GM12892 (cell line): ENCODE results near the gene ATXN7.

ENCODE experiments used
- DNase-seq: peaks from one replicate; pipeline ENCODE4 v3.0.0; 2011; ENCODE audit not compliant: insufficient read length
- FAIRE-seq: peaks from 2 replicates; lab custom pipeline; 2011; peaks lifted over from hg19 to GRCh38; lab: Jason Lieb, UNC
- POLR2A ChIP-seq: IDR thresholded peaks from 2 replicates; pipeline ENCODE4 v1.6.1; 2011; ENCODE audit warnings: low read depth, low read length, control low read depth
- POLR2AphosphoS5 ChIP-seq: IDR thresholded peaks from 2 replicates; pipeline ENCODE4 v1.6.1; 2011; ENCODE audit warnings: low read depth, low read length, control low read depth
- TAF1 ChIP-seq: IDR thresholded peaks from 2 replicates; pipeline ENCODE4 v1.6.1; 2011; ENCODE audit warnings: low read depth, mild to moderate bottlenecking, control low read depth, low read length, borderline replicate concordance

Gene ATXN7

DNA sequence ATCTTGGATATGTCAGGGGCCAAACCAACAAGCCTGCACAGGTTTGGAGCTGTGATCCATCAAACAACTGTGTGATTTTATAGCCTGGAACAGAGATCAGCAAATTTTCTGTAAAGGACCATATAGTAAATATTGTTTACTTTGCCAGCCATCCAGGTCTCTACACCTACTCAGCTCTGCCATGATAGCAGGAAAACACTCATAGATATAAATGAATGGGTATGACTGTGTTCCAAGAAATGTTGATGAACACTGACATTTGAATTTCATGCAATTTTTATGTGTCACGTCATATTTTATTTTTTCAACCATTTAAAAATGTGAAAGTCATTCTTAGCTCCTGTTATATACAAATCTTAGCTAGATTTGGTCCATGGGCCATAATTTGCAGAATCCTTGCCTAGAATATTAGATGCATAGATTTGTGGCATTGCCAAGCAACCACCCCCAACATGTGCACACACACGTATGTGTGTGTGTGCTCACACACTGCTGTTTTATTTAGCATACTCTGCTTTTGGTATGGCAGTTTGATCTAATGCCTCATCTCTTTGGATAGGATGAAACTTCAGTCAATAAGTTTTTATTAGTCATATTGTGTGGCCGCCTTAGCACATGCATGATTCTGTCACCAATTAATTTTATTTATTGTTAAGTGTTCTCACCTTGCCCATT lies 6.4 kb downstream of the ATXN7 start:
- DNase-seq, result no peak
- no peak for TF ChIP-seq TAF1
- no peak for FAIRE-seq

DNA sequence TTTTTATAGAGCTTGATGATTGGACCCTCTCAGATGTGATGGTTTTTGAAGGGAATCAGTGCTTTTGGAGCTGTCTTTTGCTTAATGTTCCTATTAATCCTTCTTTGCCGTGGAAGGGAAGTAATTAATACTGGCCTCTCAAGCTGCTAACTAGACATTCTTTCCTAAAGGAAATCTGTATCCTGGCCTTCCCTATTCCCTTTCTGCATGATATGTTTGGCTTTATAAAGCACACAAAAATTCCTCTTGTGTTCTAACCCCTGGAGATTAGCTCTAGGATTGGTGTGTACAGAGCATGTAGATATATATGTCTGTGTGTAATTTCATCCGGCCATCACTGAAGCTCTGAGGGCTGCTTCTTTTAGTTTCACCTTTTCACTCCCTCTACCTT lies 6.9 kb downstream of the ATXN7 start:
- no peak for TF ChIP-seq POLR2A
- TF ChIP-seq POLR2AphosphoS5, result no peak
- TF ChIP-seq TAF1, result no peak
- DNase-seq (no peak), FAIRE-seq (no peak)

GRCh38 chr3:63872135-63872924 lies 8.7 kb downstream of the ATXN7 start:
- no peak for FAIRE-seq
- TF ChIP-seq POLR2AphosphoS5 (no peak), POLR2A (no peak), TAF1 (no peak)
- no peak for DNase-seq

DNA sequence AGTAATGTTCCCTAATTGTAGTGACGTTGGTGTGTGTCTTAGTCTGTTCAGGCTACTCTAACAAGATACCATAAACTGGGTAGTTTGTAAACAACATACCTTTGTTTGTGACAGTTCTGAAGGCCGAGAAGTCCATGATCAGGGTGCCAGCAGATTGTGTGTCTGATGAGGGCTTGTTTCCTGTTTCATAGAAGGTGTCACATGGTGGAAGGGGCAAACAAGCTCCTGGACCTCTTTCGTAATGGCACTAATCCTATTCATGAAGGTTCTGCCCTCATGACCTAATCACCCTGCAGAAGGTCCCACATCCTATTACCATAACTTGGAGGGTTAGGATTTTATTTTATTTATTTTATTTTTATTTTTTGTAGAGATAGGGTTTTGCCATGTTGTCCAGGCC lies 11.1 kb downstream of the ATXN7 start:
- DNase-seq, result no peak
- no peak for TF ChIP-seq TAF1
- TF ChIP-seq POLR2A, result no peak
- no peak for FAIRE-seq

- no peak for FAIRE-seq
- TF ChIP-seq POLR2A (no peak), TAF1 (no peak), POLR2AphosphoS5 (no peak)
- DNase-seq, result no peak
Observed at GRCh38 chr3:63875510-63875909, 11.8 kb downstream of the ATXN7 start.

- DNase-seq (no peak), FAIRE-seq (no peak)
- TF ChIP-seq POLR2AphosphoS5, result no peak
- no peak for TF ChIP-seq TAF1
- TF ChIP-seq POLR2A, result no peak
Observed at GRCh38 chr3:63876260-63876659, 12.6 kb downstream of the ATXN7 start.

- no peak for TF ChIP-seq POLR2AphosphoS5
- TF ChIP-seq TAF1, result no peak
- no peak for TF ChIP-seq POLR2A
- FAIRE-seq, result no peak
- no peak for DNase-seq
Observed at GRCh38 chr3:63877737-63878393, 14.2 kb downstream of the ATXN7 start.

DNA sequence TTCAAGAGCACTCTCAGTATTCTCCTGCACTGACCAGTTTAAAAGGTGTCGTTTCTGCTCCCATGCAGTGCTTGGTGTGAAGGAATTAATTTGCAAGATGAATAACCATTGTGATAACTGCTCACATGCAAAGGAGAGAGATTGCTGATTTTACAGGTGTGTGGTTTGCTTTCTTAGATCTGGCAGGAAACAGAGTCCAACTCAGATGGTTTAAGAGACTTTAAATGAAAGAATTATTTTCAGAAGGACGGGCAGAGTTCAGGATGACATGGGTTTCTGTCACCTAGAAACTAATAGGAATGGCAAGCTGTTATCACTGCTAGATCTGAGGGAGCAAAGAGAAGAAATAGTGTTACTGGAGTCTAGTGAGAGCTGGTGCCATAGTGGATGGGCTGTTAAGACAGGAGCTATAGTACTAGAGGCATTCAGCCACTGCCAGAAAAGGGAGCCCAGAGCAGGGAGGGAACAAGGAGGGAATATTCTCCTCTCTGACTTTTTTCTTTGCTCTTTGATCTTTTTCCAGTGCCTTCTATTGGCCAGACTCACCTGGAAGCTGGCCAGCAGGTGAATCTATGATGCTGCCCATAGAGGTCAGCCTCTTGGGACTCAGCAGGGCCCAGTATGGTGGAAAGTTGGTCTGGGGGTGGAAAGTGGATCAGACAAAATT lies 14.9 kb downstream of the ATXN7 start:
- FAIRE-seq (no peak), DNase-seq (no peak)
- TF ChIP-seq POLR2A, result no peak
- no peak for TF ChIP-seq POLR2AphosphoS5
- TF ChIP-seq TAF1, result no peak

GRCh38 chr3:63880653-63881052 lies 17.0 kb downstream of the ATXN7 start:
- FAIRE-seq, result no peak
- TF ChIP-seq POLR2AphosphoS5 (no peak), TAF1 (no peak), POLR2A (no peak)
- no peak for DNase-seq

GRCh38 chr3:63886858-63887257 lies 23.2 kb downstream of the ATXN7 start:
- no peak for FAIRE-seq

DNA sequence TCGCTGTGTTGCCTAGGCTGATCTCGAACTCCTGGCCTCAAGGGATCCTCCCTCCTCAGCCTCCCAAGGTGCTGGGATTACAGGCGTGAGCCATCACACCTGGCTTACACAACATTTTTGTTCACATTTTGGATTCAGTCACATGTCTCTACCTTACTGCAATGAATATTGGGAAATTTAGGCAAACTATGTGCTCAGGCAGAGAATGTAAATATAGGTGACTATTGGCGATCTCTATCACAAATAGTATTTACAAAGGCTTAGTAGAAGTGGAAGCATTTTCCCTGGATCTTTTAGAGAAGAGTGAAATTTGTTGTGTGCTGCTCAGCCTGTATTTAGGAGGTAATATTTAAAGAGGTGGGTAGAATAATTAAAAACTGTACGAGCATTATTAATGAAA lies 27.9 kb downstream of the ATXN7 start:
- DNase-seq (no peak), FAIRE-seq (no peak)
- TF ChIP-seq POLR2AphosphoS5 (no peak), POLR2A (no peak), TAF1 (no peak)

More at GRCh38 chr3:63886858-63887257, 23.2 kb downstream of the ATXN7 start:
- TF ChIP-seq POLR2AphosphoS5 (no peak), TAF1 (no peak), POLR2A (no peak)
- DNase-seq, result no peak
